Activated CD4-positive, alpha-beta T cell treated with anti-CD3 and anti-CD28 coated beads for 36 hours (primary cell): ENCODE results near the gene FGF18. TPM values are rescaled to one million over a fixed set of nuclear protein-coding genes. Genes with fewer than 3 reads are reported as not detected.

Source experiments
- ATAC-seq: fragments of 200-7000 bp; cut with Tn5 transposase; one replicate; pipeline ENCODE4 v1.10.0; 2021; ENCODE audit warnings: mild to moderate bottlenecking, moderate library complexity
- CTCF ChIA-PET: fragments of 350-600 bp; sonication (Branson Sonifier 250); formaldehyde crosslinking; loops from one replicate; lab custom pipeline; 2021; ENCODE audit warnings: antibody characterized with exemption; lab: Charles Lee
- POLR2A ChIA-PET: fragments of 350-600 bp; sonication (Branson Sonifier 250); formaldehyde crosslinking; loops from one replicate; lab custom pipeline; 2021; ENCODE audit warnings: antibody characterized with exemption, inconsistent platforms; lab: Charles Lee
- DNase-seq: peaks from one replicate; pipeline ENCODE4 v3.0.0-alpha.2; 2020
- H3K27ac Mint-ChIP-seq: one replicate; pipeline ENCODE4 v1.8.0; 2021; ENCODE audit warnings: mixed read lengths
- H3K27me3 Mint-ChIP-seq: one replicate; pipeline ENCODE4 v1.8.0; 2021; ENCODE audit warnings: mixed read lengths
- H3K36me3 Mint-ChIP-seq: one replicate; pipeline ENCODE4 v1.8.0; 2021; ENCODE audit warnings: low read depth, mixed read lengths
- H3K4me1 Mint-ChIP-seq: one replicate; pipeline ENCODE4 v1.8.0; 2021; ENCODE audit warnings: mixed read lengths
- H3K4me3 Mint-ChIP-seq: one replicate; pipeline ENCODE4 v1.8.0; 2021; ENCODE audit warnings: mild to moderate bottlenecking, moderate library complexity, mixed read lengths
- H3K9me3 Mint-ChIP-seq: one replicate; pipeline ENCODE4 v1.8.0; 2021; ENCODE audit warnings: low read depth, mixed read lengths
- intact Hi-C, 2 experiments: fragments of 100-400 bp; cut with DNase I in 1 of 2; cut with micrococcal nuclease in 1 of 2; formaldehyde crosslinking; loops; one replicate each; pipeline versions ENCODE4 v1.14.2 to v1.15.1; 2022 to 2024; cut with DNase I, micrococcal nuclease
- microRNA-seq: library from miRNA; unstranded; fragments of <30 nt; microRNA quantifications from one replicate; pipeline ENCODE4 v1.2.0, GENCODE V29; 2021; ENCODE audit warnings: borderline replicate concordance
- total RNA-seq, 2 experiments: library from RNA; stranded (reverse); gene quantifications; one replicate each; pipeline ENCODE4 v1.2.3, GENCODE V29; 2021

The FGF18 gene
- total RNA-seq, 2 experiments from 2014 or later, result not detected

- DNase-seq, result no peak
- ChIA-PET CTCF (no interaction called here), POLR2A (no interaction called here)
- Mint-ChIP-seq H3K27me3 (peaks cover 11% of the 10 kb centered on the region), H3K27ac (no peak overlapping the region), H3K9me3 (no peaks in the 10 kb centered on the region), H3K36me3 (no peaks in the 10 kb centered on the region), H3K4me1 (no peaks in the 10 kb centered on the region), H3K4me3 (no peak overlapping the region)
- ATAC-seq, result no peak
- intact Hi-C loops, result no loop called here
These were observed 87.5 kb downstream of the FGF18 start for GRCh38 chr5:171506951-171507350.

Small RNA genes lying within 50 kb of the gene (microRNA-seq; reads per million reads assigned to microRNA genes)
- 1.8 reads per million for gene MIR3912

Other genes starting within 250 kb of the FGF18 start
- gene TLX3, start 110.4 kb upstream of the FGF18 start, total RNA-seq, result not detected
- 1,000 to 10,000 TPM; 3,156 to 3,905 TPM for gene NPM1, start 31.8 kb upstream of the FGF18 start, total RNA-seq